OCI-LY7 (cell line): Measurements from ENCODE around the gene LRRC37A3. TPM values are rescaled to one million over a fixed set of nuclear protein-coding genes. Genes with fewer than 3 reads are reported as not detected.

ENCODE experiments used
- small RNA-seq: library from RNA; depleted of rRNA; stranded (forward); fragments of <200 nt; gene quantifications from one replicate; pipeline ENCODE3, GENCODE V24; 2014
- total RNA-seq, 2 experiments: library from RNA; depleted of rRNA in 1 of 2; stranded (reverse); fragments of >200 nt in 1 of 2; shearing (Covaris generic) in 1 of 2; gene quantifications; 2 replicates each; pipeline ENCODE4 v1.2.3, GENCODE V29; 2014 to 2022

The LRRC37A3 gene
- total RNA-seq, 2 experiments from 2014 or later, result 7.3 to 27.6 TPM

Small RNAs within 50 kb of the gene (small RNA-seq; reads per million reads assigned to genes)
- not detected for gene AC037487.3
- not detected for gene AC103810.6
- not detected for gene AC103810.7
- not detected for gene RDM1P4
- gene RN7SL404P, result not detected
- gene RNU7-115P, result not detected

Other genes starting within 250 kb of the LRRC37A3 start
- 70.6 and 76.5 TPM in 2 replicates for gene GNA13, start 137.3 kb upstream of the LRRC37A3 start, total RNA-seq (2014; rRNA removed; shearing (Covaris generic))
- 136 and 141 TPM in 2 replicates for gene GNA13, start 137.3 kb upstream of the LRRC37A3 start, total RNA-seq (2022)
- gene RGS9, start 217.9 kb upstream of the LRRC37A3 start, total RNA-seq (2014; rRNA removed; shearing (Covaris generic)), result 12.9 and 13.7 TPM in 2 replicates
- gene RGS9, start 217.9 kb upstream of the LRRC37A3 start, total RNA-seq (2022), result 22.2 and 26.4 TPM in 2 replicates